ENCODE data around the gene EHD3. TPM values are rescaled to one million over a fixed set of nuclear protein-coding genes. Genes with fewer than 3 reads are reported as not detected.

EHD3 gene
- total RNA-seq, 2 experiments from 2014 or later = 1.1 to 1.2 TPM

DNA sequence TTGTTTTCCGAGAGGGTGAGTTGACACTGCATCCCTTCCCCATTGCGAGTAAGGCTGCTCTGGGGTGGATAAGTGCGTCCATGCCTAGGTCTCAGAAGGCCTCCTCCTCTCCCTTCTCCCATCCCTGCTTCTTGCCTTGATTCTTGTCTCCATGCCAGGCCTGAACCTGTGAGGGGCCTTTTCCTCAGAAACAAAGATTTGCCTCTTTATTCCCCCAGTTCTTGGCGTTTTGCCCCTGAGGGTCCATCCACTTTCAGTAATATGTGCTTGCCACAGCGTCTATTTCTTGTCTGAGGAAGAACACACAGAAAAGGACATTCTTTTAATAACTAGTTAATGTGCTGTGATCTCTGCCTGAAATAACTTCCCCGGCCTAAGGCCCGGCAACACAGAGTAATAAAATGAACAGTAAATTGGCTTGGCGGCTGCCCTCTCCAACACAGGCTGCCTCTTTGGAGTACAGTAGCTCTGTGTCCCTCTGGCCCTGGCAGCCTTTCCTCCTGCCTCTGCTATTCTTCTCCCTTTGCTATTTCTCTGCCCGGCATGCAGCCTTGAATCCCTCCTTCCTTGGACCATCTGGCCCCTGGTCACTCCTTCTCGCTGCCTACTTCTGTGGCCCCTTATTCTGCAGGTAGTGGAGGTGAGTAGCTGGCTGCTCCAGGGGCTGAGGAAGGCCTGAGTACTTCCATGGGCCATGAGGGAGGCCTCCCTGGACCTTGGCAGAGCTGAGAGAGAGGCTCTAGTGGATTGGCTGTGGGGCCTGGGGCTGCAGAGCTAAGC is 4.4 kb downstream of the EHD3 start:
- Mint-ChIP-seq H3K4me3 (no peak overlapping the region), H3K36me3 (no peaks in the 10 kb centered on the region), H3K9me3 (no peaks in the 10 kb centered on the region), H3K27me3 (no peaks in the 10 kb centered on the region), H3K4me1 (peaks cover 12% of the 10 kb centered on the region), H3K27ac (no peak overlapping the region)
- no peak for DNase-seq

DNA sequence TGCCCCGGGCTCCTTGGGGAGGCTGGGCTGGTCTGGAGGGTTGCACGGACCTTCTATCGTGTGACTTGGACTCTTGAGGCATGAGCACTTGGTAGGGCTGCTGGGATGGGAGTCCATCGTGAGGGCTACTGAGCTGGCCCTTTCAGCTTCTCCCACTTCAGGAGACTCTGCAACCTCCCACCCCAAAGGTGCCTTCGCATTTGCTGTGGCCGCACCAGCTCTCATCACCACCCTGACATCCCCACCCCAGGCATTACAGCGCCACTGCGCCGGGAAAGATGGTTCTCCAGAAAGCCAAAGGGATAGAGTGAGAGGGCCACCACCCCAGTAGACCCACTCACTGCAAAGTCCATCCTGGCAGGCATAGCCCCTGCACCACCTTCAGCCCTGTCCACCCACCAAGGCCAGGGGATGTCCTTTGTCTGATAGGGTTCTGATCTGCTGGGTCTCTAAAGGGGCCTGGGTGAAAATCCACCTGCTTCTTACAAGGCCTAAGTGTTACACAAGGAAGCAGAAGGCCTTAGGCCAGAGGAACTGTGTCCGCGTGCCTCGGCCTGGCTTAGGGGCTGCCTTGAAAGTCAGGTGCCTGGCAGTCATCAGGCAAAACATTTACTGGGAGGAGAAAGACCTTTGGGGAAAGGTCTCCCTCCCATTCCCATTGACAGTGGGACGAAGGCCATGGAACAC is 5.1 kb downstream of the EHD3 start:
- Mint-ChIP-seq H3K4me3 (no peak overlapping the region), H3K4me1 (peaks cover 8% of the 10 kb centered on the region), H3K27me3 (no peaks in the 10 kb centered on the region), H3K27ac (no peak overlapping the region), H3K36me3 (no peaks in the 10 kb centered on the region), H3K9me3 (no peaks in the 10 kb centered on the region)
- no peak for DNase-seq

DNA sequence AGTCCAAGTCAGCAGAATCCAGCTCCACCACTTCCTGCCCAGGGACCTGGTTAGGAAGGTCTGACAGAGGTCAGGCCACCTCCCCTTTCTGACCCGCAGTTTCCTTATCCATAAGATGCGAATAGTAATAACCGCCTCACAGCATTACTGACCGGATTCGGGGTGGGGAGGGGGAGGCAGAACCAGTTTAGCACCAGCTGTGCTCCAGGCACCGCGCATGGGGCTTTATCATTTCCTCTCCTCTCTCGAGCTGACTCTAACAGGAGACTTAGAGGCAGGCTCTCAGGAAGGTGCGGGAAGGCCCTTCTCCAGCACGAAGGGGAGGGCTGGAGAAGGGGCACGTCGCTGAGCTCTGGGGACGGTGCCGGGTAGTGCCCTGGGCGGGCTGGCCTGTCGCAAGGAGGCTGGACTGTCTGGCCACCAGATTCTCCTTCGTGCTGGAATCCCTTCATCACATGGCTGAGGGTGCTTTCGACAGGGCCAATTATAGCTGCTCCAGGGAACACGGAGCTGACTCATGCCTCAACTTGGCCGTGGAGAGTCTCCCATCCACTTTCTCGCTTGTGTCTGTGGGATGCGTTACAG is 5.7 kb downstream of the EHD3 start:
- Mint-ChIP-seq H3K27me3 (no peaks in the 10 kb centered on the region), H3K36me3 (no peaks in the 10 kb centered on the region), H3K9me3 (no peaks in the 10 kb centered on the region)

DNA sequence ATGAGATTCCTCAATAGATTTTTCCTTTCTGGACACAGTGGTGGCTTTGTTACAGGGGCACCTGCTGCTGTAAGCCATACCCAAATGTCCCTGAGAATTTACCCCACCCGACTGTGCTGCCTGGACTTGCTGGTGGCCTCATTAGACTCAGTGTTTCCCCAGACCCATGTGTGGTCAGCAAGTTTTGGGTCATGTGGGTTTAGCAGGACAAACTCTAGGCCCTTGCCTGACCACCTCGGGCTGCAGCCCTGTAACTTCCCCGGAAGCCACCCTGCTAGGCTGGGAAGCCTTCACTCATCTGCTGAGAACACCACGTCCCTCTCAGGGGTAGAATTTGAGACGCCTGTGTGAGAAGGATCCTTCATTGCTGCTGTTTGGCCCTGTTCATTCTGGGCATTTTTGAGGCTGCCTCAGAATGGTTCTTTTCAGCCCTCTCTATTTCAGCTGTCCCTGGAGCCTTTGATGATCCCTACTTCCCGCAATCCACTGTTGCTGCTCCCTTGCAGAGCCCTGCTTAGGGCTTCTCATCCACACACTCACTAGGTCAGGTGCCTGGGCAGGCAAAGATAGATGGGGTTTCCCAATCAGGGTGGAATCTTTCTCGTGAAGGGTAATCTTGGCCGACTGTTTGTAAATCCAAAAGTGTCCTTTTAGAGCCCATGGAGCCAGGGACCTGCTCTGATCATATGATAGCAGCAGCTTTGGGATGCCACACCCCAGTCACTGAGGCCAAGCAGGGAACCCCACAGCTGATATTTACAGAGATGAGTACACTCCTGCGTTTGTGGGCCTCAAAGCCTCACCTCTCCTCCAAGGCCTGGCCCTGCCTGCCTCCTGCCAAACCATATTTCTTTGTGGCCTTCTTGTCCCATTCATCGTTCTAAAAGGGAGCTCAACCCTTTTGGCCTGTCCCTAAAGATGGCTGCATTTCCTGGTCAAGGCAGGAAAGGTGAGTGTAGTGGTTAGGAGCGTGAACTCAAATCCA is 6.7 kb downstream of the EHD3 start:
- no peak overlapping the region for H3K27ac Mint-ChIP-seq
- H3K4me1 Mint-ChIP-seq = peaks cover 2% of the 10 kb centered on the region
- no peaks in the 10 kb centered on the region for H3K36me3 Mint-ChIP-seq
- H3K9me3 Mint-ChIP-seq = no peaks in the 10 kb centered on the region
- no peak for DNase-seq
- no peak overlapping the region for H3K4me3 Mint-ChIP-seq
- H3K27me3 Mint-ChIP-seq = no peaks in the 10 kb centered on the region

More for the DNA sequence above, 5.7 kb downstream of the EHD3 start:
- Mint-ChIP-seq H3K4me1 (peaks cover 7% of the 10 kb centered on the region), H3K27ac (no peak overlapping the region), H3K4me3 (no peak overlapping the region)
- no peak for DNase-seq

DNA sequence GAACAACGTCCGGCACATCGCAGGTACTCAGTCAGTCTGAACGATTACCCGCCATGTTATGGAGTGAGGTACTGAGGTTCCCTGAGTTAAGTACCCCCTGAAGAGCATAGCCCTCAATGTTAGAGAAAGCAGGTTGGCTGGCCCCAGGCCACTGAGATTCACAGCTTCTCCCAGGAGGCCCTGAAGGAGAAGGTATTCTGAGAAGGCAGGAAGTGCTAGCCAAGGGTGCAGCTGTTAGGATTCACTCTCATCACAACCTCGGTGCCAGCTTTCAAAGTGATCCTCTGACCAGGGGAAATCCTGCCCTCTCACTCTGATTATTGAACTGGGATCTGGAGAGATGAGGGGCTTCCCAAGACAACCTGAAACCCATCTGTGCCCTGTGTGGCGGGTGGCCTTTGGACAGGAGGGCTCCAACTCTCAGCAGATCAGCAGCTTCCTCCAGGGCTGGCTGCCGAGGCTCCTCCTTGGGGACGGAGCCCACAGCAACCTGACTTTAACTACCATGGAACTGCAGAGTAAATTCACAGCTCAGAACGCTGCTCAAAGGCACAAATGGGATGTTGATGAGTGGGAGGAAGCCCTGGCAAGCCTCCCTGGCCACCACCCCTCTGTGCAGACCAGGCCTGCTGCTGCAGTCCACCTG is 7.8 kb downstream of the EHD3 start:
- no peak for DNase-seq
- no peak overlapping the region for H3K4me3 Mint-ChIP-seq
- peaks cover 2% of the 10 kb centered on the region for H3K4me1 Mint-ChIP-seq
- H3K27me3 Mint-ChIP-seq = no peaks in the 10 kb centered on the region
- H3K36me3 Mint-ChIP-seq = no peaks in the 10 kb centered on the region
- H3K9me3 Mint-ChIP-seq = no peaks in the 10 kb centered on the region
- H3K27ac Mint-ChIP-seq = no peak overlapping the region

DNA sequence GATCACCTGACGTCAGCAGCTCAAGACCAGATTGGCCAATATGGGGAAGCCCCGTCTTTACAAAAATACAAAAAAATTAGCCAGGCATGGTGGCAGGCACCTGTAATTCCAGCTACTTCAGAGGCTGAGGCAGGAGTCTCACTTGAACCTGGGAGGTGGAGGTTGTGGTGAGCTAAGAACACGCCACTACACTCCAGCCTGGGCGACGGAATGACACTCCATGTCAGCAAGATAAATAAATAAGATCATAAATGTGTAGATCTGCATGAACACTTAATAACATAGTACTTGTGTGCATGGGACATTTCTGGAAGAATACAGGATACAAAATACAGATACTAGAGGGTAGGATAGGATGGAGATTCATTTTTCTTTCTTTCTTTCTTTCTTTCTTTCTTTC is 9.1 kb downstream of the EHD3 start:
- Mint-ChIP-seq H3K27me3 (no peaks in the 10 kb centered on the region), H3K4me1 (peaks cover 2% of the 10 kb centered on the region), H3K4me3 (no peak overlapping the region), H3K36me3 (no peaks in the 10 kb centered on the region), H3K27ac (no peak overlapping the region), H3K9me3 (no peaks in the 10 kb centered on the region)
- no peak for DNase-seq

DNA sequence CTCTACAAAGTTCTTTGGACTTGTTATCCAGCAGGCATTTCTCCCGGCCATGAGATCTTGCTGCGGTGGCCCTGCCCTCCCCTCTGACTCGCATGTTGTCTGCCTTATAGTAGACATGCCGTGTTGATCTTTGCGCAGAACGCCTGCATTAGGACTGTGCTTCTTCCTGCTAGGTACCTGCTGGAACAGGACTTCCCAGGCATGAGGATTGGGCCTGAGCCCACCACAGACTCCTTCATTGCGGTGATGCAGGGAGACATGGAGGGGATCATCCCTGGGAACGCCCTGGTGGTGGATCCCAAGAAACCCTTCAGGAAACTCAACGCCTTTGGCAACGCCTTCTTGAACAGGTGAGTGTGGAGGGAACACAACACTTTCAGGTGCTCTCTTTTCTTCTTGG is 10.1 kb downstream of the EHD3 start:
- Mint-ChIP-seq H3K36me3 (no peaks in the 10 kb centered on the region), H3K4me1 (peaks cover 2% of the 10 kb centered on the region), H3K9me3 (no peaks in the 10 kb centered on the region), H3K27ac (no peak overlapping the region), H3K4me3 (no peak overlapping the region), H3K27me3 (no peaks in the 10 kb centered on the region)
- DNase-seq = no peak

DNA sequence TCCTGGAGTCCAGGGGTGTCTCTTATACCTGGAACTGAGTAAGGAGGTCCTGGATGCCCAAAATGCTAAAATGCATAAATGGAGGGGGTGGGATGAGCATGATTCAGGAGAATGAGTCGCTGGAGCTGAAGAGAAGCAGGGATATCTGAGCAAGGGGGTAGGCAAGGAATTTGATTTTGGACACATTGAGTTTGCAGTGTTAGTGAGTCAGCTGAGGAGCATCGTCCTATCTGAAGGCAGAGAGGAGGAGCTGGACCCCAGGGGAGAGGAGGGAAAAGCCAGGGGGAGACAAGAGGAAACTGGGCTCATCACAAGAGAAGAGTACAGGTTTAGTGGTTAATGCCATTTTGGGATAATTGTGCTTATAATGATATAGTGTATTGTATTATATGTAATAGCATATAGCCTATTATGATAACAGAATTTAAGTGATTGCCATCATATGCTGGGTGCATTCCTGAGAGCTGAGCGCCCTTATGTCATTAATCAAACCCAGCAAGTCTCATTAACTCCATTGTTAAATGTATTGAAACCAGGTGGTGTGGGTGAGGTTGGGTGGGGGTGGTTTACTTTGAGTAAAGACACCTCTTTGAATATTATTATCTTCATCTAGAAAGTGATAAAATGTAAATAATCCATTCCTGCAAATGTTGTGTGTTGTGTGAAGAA is 12.4 kb downstream of the EHD3 start:
- no peaks in the 10 kb centered on the region for H3K9me3 Mint-ChIP-seq
- H3K27me3 Mint-ChIP-seq = no peaks in the 10 kb centered on the region
- no peak for DNase-seq
- no peak overlapping the region for H3K27ac Mint-ChIP-seq
- H3K4me3 Mint-ChIP-seq = no peak overlapping the region
- H3K4me1 Mint-ChIP-seq = peaks cover 1% of the 10 kb centered on the region
- no peaks in the 10 kb centered on the region for H3K36me3 Mint-ChIP-seq

DNA sequence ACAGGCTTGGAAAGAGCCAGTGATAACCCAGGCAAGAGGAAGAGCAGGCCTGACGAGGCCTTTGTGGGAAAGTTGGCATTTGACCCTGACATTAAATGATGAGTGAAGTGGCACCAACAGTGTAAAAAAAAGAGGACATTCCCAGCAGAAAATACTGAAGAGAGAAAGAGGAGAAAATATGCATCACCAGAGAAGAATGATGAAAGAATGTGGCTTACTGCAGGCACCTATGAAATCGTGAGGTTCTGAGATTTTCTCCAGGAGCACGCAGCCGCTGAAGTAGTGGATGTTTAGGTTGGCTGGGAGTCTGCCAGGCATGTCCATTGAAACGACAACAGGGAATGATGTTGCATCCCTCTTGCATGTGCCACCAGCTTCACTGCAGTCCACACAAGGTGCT is 13.8 kb downstream of the EHD3 start:
- Mint-ChIP-seq H3K27ac (no peak overlapping the region), H3K4me1 (no peaks in the 10 kb centered on the region), H3K27me3 (no peaks in the 10 kb centered on the region), H3K9me3 (no peaks in the 10 kb centered on the region), H3K4me3 (no peak overlapping the region), H3K36me3 (no peaks in the 10 kb centered on the region)
- DNase-seq = no peak

DNA sequence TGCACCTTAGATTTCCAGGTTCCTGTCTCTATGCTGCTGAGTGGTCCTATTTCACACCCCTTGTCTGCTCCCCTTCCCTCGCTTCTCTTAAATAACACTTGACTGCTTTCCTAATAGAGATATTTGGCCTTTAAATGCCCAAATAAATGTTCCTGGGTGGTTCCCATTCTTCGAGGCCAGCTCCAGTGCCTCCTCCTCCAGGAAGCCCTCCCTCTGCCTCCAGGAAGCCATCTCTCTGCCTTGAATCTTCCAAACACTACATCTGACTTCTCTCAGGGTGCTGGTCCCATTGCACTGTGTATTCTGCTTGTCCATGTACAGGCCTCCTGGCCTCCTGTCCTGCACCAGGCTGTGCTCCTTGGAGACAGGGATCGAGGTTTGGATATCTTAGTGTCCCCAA is 14.2 kb downstream of the EHD3 start:
- H3K9me3 Mint-ChIP-seq = no peaks in the 10 kb centered on the region
- no peaks in the 10 kb centered on the region for H3K36me3 Mint-ChIP-seq
- no peaks in the 10 kb centered on the region for H3K27me3 Mint-ChIP-seq
- no peak for DNase-seq
- no peaks in the 10 kb centered on the region for H3K4me1 Mint-ChIP-seq
- H3K27ac Mint-ChIP-seq = no peak overlapping the region
- no peak overlapping the region for H3K4me3 Mint-ChIP-seq

DNA sequence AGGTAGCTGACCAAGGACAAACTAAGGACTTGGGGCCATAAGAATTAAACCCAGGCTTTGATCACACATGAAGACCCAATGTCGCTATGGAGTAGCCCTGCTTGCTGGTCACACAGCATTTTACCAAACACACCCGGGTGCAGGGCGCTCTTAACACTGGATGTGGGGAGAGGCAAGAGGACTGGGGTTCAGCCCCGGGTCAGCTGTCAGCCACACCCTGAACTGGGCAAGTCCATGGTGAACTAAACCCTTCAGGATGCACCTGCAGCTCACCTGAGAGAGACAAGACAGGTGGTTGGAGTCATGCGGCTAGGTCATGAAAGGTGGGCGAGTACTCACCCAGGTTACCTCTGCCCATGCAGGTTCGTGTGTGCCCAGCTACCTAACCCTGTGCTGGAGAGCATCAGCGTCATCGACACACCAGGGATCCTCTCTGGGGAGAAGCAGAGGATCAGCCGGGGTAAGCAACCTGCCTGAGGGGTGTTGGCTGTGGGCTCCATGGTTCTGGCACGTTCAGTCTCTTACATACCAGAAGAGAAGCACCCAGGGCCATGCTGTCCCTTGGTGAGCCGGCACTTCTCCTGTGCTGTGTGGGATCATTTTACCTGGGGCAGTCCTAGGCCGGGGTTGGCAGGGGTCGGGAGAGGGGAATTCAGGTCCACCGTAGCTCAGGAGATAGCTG is 15.2 kb downstream of the EHD3 start:
- Mint-ChIP-seq H3K9me3 (no peaks in the 10 kb centered on the region), H3K27ac (no peak overlapping the region), H3K36me3 (no peaks in the 10 kb centered on the region), H3K4me3 (no peak overlapping the region), H3K27me3 (no peaks in the 10 kb centered on the region), H3K4me1 (no peaks in the 10 kb centered on the region)
- no peak for DNase-seq

DNA sequence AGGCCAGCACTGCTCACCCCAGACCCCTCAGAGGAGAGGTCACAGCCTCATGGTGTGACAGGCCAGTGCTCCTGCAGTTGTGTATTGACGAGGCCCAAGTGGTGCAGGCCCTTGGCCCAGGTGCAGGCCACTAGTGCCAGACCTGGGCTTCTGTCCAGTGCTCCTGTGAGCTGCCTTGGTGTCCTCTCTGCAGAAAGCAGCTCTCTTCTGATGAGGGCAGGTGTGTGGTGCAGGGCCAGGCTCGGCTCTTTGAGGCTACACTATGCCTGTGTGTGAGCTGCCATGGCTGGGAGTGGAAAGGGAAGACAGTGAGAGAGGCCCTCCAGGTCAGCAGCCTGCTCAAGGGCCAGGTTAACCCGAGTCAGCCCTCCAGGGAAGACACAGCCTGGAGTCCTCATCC is 17.1 kb downstream of the EHD3 start:
- Mint-ChIP-seq H3K27ac (no peak overlapping the region), H3K4me3 (no peak overlapping the region), H3K27me3 (no peaks in the 10 kb centered on the region), H3K9me3 (no peaks in the 10 kb centered on the region), H3K36me3 (no peaks in the 10 kb centered on the region), H3K4me1 (no peaks in the 10 kb centered on the region)
- DNase-seq = no peak

DNA sequence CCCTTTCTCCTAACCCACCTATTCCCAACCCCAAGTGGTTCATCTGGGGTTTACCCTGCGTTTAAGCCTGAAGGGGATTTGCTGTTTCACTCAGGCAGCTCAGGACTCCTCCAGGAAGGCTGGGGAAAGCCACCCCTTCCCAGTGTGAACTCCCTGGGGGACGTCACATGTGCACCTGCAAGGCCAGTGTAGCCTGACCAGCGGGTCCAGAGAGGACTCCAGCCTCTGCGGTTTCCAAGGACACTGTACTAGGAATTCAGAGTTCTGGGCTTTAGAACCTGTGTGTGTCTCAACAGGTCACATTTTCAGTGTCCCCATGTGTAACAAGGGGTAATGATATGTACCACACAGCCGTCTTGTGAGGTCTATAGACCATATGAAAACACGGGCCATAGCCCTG is 17.9 kb downstream of the EHD3 start:
- Mint-ChIP-seq H3K9me3 (no peaks in the 10 kb centered on the region), H3K4me3 (no peak overlapping the region), H3K36me3 (no peaks in the 10 kb centered on the region), H3K4me1 (no peaks in the 10 kb centered on the region), H3K27ac (no peak overlapping the region), H3K27me3 (no peaks in the 10 kb centered on the region)
- no peak for DNase-seq

All from activated naive CD8-positive, alpha-beta T cell treated with anti-CD3 and anti-CD28 coated beads for 36 hours (primary cell).